GOT3 (cell line): ENCODE results near the gene SH3BGRL2.

Source experiments
- DNase-seq: peaks from one replicate; lab custom pipeline; 2025; ENCODE audit warnings: mixed read lengths; lab: John Stamatoyannopoulos, UW

The SH3BGRL2 gene

DNA sequence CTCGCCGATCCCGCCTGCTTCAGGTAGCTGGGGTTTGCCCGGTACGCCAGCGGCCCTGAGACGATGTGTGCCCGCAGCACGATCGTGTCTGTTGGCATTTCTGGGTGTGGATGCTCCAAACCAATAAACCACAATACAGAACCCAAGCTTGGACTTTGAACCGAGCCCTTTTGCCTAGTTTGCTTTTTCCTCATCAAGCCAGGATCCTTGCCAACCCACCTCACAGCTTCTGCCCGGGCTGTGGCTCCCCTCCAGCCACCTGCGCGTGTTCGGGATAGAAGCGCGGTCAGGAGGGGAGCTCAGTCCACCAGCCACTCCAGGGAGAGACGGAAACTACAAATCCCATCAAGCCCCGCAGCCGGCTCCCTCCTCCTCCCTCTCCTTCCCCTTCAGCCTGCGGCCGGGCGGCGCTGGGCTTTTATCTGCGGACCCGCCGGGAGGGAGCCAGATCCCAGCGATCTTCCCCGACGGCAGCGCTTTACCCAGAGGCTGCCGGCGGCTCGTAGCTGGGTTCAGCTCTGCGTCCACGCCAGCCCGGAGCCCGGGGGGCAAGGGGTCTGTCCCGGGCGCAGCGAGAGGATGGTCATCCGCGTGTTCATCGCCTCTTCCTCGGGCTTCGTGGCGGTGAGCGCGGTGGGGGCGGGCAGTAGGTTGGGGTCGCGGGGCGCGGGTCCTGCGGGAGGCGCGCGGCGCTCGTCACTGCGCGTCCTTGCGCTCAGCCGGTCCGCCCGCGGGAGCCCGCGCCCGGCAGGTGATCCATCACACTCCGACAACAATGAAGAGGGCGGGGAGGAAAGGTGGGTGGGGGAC is at the start of gene SH3BGRL2:
SH3BGRL2 (plus strand) TSS at position 447 of the 810 bp plus-strand sequence; CDS start at position 580, 133 bp downstream.
- DNase-seq, result no peak

GRCh38 chr6:79584332-79584731 is 46.8 kb upstream of the SH3BGRL2 start:
- no peak for DNase-seq

DNA sequence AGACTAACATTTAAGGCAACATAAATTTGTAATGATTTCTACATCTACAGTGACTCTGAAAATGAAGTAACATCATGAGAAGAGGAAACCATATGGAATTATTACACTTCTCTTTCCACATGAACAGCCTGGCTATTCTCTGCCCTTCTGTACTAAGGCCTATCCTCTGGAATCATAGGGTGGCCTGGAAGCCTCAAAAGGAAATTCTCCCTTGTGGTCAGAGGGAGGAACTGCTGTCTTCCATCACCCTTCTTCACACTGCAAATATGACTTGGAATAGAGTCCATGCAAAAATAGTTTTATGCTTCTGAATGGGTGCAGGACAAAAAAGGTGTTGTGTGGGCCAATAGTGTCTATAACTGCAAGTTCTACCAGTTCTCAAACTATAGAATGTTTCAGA is 44.6 kb upstream of the SH3BGRL2 start:
- no peak for DNase-seq

DNA sequence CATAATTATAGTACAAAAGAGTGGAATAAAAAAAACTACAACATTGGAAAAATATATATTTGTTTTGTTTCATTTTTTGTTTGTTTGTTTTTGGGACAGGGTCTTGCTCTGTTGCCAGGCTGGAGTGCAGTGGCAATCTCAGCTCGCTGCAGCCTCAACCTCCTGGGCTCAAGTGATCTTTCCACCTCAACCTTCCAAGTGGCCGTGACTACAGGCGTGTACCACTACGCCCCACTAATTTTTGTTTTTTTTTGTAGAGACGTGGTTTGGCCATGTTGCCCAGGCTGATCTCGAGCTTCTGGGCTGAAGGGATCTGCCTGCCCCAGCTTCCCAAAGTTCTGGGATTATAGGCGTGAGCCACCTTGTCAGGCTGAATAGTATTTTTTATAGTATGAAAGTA is 41.4 kb upstream of the SH3BGRL2 start:
- DNase-seq, result no peak

GRCh38 chr6:79597155-79597554 is 34.0 kb upstream of the SH3BGRL2 start:
- DNase-seq, result no peak

DNA sequence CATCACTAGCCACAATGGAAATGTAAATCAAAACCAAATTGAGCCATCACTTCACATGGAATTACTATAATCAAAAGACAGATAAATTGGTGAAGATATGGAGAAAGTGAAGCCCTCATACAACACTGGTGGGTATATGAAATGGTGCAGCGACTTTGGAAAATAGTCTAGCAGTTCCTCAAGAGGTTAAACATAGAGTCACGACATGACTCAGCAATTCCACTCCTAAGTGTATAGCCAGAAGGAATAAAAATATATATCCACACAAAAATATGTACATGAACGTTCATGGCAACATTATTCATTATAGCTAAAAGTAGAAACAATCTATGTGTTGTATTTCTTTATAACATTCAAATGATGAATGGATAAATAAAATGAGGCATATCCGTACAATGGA is 33.1 kb upstream of the SH3BGRL2 start:
- DNase-seq, result no peak

DNA sequence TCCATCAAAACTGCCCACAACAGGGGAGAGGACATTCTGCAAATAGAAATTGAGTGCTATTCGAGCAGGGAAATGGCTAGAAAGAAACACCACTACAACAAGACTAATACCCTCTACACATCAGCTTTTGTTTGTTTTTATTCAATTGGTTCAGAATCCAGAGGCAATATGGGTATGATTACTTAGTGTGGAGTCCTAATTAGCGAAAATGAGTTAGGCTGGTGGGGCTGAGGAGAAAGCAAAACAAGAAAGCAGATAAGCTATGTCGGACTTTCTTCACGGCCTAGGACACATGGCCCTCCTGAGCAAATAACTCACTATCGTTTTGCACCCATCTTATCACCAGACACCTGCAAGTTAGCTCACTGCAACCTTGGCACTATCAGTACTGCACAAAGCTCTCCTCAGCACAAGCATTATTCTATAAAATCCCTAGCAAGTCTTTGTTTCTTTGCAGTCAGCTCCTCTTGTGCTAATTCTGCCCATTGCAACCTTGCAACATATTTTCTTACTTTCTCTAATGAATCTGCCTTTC is 31.3 kb upstream of the SH3BGRL2 start:
- no peak for DNase-seq

DNA sequence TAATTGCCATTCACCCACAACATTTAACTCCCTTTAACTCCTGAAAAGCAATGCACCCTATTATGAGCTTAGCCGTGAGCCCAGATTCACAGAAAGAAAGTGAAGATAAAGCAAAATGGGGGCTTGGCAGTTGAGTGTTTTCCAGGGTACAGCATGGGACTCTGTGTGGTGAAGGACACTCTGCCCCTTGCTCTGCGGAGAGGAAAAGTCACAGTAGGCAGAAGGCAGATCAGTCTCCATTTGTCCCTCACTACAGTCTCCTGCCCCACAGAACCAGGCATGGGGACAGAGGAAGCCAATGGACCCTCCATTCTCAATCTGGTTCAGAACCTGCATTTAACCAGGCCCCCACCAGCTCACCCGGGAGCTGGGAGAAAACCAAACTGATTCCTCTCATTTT is 30.8 kb upstream of the SH3BGRL2 start:
- no peak for DNase-seq

DNA sequence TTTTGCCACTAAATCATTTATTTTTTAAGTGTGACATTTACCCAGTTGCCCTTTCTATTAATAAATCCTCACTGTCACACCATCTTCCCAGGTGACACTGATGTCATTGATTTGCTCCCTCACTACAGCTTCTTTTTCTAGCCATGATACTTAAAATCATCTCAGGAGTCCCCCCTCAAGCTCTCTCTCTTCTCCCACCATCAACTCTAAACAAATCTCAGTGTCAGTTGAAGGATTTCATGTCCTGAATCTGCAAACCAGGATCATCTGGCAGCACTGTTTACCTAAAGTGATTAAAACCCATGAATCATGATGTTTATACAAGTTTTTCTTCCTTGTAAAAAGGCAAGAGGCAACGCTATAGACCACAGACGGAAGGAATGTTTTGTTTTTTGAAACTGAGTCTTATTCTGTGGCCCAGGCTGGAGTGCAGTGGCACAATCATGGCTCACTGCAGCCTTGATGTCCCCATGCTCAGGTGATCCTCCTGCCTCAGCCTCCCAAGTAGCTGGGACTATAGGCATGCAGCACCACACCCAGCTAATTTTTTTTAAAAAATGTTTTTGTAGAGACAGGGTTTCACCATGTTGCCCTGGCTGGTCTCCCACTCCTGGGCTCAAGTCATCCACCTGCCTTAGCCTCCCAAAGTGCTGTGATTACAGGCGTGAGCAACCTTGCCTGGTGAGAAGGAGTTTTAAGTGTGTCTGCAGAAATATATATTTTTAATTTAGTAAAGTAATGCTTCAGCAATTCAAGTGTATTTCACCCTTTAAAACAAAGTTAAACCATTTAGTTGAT is 30.1 kb upstream of the SH3BGRL2 start:
- no peak for DNase-seq

GRCh38 chr6:79602859-79603258 is 28.3 kb upstream of the SH3BGRL2 start:
- DNase-seq, result no peak

DNA sequence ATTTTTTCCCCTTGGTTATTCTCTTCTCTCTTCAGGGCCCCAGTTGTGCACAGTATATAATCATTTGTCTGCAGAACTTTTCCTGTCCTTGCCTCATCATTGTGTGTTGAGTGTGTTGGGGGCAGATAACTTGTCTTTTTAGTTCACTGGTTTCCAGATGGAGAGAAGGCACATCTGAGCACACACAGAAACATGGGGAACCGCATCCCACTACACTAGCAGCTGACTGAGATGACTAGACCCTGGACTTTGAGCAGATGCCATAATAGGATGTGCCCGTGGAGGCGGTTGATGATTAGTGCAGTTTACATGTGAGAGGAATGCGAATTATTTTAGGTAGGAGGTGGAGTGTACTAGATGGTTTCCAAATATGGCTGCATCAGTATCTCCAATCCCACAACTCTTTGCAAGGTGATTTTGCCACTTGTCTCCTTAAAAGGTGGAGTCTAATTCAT is 26.5 kb upstream of the SH3BGRL2 start:
- DNase-seq, result no peak

GRCh38 chr6:79605061-79605460 is 26.1 kb upstream of the SH3BGRL2 start:
- DNase-seq, result no peak

DNA sequence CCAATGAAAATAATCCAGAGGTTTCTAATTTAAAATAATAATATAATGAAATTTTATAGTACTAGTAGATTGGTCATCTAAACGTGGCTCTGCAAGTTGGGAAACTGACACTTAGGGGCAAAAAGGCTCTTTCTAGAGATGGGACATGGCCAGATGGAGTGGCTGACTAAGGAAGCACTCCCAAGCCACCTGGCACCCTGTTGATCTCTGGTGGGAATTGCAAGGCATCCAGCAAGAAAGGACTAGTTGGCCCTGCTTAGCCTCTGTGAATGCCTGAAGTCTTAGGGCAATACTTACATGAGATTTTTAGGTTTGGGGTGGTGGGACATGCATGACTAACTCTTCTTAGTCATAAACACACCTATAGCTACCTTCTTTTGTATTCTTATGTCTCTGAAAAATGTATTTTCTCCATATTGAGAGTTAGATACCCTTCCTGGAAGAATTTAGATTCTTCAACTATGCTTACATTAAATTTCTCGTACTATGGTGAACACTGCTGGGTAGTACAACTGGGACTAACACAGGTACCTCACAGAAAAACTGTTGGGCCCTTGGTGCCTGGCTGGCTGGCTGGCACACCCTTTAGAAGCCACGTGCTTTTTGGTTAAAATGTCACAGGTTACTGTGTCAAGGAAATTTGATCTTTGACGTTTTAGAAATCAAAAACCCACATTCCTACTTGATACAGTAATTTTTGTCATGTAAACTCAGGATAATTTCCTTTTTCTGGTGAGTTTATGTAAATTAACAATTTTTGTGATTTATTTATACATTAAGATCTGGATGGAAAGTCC is 25.0 kb upstream of the SH3BGRL2 start:
- DNase-seq, result no peak

DNA sequence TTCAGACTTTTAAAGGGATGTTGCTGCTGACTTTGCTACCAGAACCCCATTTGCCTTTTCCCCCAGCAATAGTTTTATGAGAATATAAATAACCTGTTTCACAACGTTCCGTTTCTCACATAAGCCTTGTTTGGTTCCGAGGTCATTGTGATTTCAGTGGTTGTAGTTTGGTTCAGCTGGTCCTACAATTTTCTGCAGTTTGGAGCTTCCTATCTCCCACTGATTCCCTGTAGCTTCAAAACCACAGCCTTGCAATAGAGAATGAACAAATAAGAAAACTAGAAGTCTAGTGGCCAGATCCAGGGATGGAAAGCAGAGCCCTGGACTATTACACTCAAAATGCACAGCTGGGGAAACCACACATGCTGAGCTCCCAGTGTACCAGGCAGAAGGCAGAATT is 24.1 kb upstream of the SH3BGRL2 start:
- no peak for DNase-seq

DNA sequence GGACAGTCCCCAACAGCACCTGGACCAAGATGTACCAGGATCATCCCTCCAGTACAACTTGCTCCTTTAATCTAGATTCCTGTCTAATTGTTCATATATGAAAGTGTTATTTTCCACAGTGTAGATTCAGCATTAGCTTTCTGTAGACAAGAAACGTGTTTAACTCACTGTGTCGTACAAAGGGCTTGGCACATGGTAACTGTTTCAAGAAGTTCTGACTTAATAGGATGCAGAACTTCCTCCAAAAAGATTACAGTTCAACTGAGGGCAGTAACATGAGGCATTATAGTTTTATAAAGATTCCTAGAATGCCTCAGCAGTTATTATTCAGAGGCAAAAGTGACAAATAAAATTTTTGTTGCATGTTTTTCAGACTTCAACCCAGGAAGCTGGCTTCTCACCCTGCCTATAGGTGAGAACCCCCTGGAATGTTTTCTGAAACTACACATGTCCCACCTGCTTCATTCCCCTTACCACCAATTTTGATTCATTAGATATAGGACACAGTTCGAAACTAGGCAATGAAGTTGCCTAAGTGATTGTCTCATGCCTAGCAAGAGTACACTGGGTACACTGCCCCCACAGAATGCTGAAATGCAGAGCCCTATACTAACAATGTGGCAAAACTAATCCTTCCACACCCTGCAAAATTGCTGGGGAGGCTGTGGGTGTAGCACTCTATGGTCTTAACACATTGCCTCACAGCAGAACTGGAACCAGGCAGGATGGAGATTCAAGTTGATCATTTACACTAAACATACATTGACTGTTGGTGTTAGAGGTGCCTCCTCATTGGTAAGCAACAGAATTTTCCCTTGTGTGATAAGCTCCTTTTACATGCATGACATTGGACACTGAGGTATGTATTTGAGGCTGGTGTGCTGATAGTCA is 22.6 kb upstream of the SH3BGRL2 start:
- DNase-seq, result no peak

DNA sequence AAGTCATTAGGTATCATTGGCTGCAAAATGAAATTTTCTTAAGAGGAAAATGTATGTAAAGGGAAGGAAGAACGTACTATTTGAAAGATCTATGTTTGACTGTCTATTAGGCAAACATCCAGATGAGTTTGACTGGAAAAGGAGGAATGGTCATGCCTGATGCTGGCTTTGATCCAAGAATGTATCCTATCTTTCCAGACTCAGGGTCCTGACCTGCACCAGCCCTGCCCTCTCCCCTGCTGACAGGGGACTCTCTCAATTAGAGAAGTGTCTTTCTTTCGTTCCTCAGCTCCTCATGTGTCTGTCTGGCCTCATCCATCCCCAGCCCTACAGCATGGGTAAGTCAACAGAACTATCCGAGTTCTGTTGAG is 21.9 kb upstream of the SH3BGRL2 start:
- DNase-seq, result no peak

DNA sequence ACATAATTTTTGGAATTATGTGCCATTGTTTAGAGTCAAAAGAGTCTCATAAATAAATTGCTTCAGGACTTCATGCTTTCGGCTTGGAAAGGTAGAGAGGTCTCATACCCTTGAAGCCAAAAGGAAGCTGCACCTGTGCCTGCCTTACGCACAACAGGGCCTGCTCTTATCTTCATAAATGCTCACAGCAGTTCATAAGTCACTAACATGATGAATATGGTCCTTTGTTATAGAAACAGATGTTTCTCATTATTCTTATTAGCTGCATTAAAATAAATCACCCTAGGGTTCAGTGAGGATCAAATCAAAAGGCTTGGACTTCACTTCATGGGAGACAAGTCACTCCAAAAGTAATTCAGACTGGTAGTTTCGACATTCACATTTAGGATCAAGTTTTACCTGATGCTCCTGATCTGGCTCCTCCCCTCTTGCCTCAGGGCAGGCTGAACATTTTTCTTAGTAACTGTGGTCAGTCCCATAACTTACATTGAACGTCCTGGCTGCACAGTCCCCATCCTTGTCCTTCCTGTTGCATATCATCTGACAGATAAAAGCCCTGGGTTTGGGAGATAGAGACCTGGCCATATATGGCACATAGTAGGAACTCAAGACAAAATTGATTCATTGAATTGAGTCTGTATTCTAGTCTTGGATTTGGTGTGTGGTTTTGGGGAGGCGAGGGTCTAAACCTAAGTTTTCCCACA is 20.7 kb upstream of the SH3BGRL2 start:
- DNase-seq, result no peak

DNA sequence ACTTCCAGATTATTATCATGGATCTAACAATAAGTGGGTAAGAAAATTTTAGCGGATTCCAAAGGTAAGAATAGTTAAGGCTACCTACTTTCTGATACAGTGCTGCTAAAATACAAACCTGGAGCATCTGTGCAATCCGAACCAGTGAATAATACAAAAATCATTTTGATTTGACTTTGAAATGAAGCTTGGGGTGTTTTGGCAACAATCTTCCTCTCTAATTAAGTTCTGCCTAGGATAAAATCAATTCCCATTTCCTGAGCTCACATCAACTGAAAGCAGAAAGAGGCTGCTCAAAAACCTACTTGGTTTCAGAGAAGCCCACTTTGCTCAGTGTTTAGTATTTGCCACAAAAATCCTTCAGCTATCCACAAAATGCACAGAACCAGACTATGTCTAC is 18.7 kb upstream of the SH3BGRL2 start:
- no peak for DNase-seq

DNA sequence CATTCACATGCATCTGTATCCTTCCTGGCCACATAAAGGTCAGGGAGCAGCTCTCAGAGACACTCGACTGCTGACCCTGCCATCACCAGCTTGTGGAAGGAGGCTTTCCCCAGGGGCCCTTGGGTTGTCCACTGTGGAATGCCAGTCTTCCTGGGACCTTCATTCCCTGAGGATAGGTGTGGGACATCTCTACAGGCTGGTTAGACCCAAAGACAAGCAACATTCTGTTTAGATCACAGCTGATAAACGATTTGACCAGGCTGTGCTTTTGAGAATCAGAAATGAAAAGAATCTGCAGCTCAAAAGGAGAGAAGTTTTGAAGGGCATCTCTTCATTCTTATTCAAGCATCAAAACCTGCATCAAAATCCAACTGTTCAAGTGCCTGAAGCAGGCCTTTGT is 18.2 kb upstream of the SH3BGRL2 start:
- no peak for DNase-seq

- DNase-seq, result no peak
Measured at GRCh38 chr6:79613912-79614311, 17.2 kb upstream of the SH3BGRL2 start.
